NCI-H1436 treated with DMSO at 0.1 percent for 48 hours (cell line): Measurements from ENCODE around the gene ETNK2.
"Not testable (repeated sequence)": the region's sequence is repeated elsewhere in the genome, so short reads cannot be mapped to it uniquely, and the experiment has no call there.

Source experiments
- DNase-seq: peaks from one replicate; lab custom pipeline; 2025; lab: John Stamatoyannopoulos, UW

ETNK2 gene

DNA sequence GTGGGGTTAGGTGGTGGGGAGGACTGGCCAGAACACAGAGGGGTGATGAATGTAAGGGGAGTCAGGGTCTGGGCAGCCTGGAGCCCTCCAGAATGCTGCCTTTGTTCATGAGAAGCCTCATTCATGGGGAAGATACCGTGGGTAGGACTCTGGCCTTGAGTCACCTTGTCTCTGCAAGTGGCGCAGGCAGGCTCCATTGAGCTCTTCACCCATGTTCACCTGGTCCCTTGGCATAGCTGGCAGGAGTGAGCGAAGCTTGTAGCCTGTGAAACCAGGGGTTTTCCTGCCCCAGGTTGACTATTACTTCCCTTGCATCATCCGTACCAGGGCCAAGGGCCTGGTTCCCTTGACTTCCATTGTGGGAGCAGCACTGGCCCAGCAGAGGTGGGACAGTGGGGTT is 53.2 kb downstream of the ETNK2 start:
- DNase-seq, result no peak

DNA sequence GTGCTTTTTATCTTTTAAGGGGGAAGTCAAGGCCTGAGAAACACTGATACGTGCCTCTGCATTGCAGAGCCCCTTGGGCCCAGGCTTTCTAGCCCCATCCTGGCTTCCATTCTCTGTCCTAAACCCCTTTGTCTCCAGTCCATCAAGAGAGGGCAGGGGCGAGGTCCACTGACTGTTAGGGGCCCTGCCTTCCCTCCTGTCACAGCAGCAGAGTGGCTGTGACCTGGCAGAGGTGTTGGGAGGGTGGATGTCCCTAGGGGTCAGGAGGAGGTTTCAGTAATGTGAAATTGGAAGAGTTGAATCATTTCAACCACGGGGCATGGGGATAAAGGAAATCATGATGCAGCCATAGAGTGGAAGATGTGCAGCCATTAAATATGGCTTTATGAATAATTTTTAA is 54.9 kb downstream of the ETNK2 start:
- DNase-seq, result no peak

DNA sequence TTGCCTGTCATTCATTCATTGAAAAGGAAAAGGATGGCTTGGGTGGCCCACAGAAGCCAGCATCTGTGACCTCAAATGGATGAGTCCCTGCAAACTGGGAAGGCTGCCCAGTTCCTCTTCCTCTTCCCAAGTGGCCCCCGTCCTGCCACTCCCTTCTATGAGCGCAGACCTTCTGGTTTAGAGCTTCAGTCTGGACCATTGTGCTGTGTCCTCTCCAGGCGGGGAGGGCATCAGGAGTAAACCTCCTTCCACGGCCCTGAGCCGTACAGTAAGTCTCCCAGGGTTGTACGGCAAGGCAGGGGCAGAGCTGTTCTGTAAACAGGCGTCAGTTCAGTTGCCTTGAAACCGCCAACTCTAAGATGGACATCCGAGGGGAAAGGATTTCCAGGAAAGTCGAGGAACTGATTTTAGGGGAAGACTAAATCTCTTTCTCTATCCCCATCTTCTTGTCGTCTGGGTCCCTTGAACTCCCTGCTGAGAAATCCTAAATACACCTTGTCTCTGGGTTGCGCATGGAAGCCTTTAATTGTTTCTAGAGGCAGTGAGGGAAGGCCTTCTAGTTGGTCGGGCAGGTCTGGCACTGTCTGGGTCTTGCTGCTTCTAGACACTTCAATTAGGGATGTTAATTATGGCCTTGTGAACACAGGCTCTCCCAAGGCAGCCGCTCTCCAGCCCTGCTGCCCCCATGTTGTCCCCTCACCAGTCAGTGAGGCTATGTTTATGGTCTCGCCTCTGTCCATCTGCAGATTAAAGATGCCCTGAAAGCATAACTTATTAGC is 56.8 kb downstream of the ETNK2 start:
- no peak for DNase-seq

DNA sequence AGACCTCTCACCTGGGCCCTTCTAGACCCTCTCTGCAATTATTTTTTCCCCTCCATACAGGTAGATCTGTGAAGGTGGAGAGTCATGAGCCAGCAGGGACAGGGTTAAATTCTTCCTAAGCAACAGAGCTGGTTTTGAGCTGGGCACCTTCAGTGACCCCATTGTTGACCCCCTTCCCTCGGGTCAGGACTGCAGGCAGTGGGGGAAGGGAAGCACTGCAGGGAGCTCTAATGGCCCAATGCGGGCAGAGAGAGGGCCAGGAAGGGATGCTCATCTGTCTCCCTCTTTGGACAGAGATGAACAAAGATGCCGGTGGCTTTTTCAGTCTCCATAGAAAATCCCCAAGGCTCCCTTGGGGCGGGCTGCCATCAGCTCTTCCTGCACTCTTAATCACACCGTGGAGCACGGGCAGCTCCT is 57.5 kb downstream of the ETNK2 start:
- DNase-seq, result no peak

DNA sequence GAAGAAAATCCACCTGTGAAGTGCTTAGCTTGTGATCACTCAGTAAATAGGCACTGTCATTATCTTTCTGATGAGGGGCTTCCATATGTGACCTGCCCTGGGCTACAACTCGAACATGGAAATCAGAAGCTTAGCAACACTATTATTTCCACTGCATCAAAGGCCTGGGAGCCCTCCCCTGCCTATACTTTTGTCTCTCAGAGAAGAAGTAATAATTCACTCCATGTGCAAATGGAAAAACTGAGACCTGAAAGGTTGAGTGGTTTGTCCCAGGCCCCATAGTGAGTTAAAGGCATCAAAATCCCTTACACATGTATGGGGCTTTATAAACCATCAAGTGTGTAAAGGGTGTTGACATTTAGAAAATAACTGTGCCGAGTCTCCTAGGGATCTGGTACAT is 58.1 kb downstream of the ETNK2 start:
- DNase-seq, result no peak

DNA sequence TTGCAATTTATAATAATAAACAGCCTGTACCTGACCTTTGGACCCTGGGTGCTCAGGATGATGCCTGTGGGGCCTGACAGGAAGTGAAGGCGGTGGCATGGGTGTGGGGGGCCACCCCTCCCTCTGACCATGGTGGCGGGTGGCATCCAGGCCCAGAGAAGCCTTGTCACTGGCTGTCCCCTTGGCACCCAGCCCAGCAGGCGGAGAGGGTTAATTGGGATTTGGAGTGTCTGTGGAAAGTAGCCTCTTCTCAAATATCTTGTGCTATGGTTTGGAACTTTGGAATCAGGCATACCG is 58.5 kb downstream of the ETNK2 start:
- DNase-seq, result no peak

DNA sequence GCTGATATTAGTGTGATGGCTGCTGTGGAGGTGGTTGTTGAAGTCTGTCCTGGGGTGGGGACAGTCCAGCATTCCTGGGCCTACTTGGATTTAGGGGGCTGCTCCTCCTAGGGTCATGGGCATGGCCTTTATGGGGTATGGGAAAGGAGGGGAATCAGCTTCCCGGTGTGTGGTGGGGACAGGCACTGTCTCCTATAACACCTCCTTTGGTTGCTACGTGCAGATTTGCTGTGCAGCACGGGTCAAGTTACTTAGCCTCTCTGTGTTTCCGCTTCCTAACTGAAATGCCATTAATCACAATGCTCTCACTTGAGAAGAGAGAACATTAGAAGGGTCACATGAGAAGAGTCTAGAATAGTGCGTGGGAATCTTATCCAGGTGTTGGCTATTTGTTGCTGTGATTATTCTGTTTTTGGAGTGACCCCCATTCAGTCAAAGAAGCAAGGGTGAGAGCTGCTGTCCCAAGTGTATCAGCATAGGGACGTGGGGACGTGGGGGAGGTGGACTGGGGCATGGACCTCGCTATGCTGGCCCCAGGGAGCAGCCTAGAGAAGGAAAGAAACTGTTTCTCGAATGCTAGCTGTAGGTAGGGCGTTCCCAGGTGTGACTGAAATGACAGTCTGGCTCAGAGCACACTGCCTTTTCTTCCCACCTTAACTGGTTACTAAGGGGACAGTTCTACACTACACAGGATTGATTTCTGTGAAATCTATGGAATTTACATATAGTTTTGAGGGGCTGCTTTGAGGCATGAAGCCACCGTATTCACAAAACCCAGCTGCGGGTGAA is 59.0 kb downstream of the ETNK2 start:
- DNase-seq, result no peak

DNA sequence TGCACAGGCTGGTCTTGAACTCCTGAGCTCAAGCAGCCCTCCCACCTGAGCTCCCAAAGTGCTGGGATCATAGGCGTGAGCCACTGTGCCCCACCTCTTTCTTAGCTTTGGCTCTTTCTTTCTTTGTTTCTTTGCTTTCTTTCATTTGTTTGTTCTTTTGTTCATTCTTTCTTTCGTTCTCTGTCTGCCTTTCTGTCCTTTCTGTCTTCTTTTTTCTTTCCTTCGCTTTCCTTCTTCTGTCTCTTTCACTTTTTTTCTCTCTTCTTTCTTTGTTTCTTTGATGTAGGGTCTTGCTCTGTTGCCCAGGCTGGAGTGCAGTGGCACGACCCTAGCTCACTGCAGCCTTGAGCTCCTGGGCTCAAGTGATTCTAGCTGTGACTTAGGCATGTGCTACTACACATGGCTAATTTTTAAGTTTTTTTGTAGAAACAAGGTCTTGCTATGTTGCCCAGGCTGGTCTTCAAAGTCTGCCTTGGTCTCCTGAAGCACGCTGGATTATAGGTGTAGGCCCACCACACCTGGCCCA is 60.0 kb downstream of the ETNK2 start:
- DNase-seq, result no peak

DNA sequence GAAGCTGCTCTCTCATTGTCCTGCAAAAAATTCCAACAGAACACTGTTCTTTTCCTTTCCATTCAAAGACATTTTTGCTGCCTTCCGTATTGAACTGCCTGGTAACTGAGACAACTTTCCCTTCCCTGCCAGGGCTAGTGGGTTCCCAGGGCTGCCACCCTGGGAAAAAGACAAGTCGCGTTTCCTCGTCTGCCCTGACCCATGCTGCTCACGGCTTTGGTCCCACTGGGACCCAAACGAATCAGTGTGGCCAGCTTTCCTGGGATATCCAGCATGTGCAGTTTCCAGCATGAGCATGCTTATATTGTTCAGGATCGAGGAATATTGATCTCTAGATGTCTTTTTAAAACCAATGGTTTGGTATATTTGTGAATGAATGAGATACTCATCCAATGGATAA is 60.8 kb downstream of the ETNK2 start:
- DNase-seq, result no peak

DNA sequence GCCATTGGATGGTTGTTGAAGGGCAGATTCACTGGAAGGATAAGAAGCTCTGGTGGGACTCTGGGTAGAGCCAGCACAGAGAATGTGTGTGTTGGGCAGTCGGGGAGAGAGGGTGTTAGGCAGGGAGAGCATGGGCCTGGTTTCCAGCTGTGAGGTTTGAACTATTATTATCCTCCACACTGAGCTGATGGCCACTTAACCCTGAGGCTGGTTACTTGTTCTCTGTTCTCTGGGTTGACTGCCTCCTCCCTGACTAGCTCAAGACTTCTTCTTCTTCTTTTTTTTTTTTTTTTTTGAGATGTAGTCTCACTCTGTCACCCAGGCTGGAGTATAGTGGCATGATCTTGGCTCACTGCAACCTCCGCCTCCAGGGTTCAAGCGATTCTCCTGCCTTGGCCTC is 61.7 kb downstream of the ETNK2 start:
- DNase-seq, result not testable (repeated sequence)

DNA sequence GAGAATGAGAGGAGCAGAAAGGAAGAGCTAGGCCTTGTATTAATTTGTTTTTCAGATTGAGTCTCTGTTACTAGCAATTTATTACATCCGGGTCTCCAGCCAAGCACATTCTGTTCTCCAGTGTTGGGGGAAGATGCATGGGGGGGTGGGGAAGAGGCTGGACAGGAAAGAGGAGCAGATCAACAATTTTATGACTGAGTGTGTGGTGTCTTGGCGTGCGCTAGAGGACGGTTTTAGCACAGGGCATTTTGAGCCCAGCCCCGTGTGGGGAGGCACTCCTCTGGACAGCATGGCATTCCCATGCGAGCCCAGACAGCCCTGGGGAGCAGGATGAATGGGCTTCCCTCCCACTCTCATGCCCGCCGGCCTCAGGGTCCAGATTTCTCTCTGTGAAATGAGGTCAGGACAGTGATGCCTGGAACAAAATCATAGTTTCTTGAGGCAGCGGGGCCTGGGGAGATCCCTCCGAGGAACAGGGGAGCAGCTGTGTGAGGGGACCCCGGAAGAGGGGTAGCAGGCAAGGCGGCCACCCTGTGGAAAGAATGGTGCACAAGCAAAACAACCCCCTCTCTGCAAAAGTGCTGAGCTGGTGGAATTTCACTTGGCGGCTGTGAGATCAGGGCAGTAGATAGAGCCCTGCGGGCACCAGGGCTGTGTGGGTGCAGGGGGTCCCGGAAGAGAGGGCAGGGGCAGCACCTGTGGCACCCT is 62.6 kb downstream of the ETNK2 start:
- DNase-seq, result no peak

DNA sequence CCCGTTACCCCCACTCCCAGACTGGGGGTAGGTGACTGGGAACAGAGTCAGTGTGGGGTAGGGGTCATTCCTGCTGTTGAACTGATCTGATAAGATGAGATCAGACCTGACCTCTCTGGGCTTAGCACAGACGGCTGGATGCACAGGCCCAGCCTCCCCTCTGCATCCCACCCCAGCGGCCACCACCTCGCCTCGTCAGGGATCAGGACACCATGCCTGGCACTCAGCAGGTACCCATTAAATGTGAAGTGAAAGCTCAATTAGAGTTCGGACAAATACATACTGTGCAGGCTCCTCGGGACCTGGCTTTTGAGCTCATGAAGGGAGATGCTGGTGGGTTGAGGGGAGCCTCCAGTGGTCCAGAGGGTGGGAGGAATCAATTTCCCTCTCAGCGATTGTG is 63.2 kb downstream of the ETNK2 start:
- no peak for DNase-seq

DNA sequence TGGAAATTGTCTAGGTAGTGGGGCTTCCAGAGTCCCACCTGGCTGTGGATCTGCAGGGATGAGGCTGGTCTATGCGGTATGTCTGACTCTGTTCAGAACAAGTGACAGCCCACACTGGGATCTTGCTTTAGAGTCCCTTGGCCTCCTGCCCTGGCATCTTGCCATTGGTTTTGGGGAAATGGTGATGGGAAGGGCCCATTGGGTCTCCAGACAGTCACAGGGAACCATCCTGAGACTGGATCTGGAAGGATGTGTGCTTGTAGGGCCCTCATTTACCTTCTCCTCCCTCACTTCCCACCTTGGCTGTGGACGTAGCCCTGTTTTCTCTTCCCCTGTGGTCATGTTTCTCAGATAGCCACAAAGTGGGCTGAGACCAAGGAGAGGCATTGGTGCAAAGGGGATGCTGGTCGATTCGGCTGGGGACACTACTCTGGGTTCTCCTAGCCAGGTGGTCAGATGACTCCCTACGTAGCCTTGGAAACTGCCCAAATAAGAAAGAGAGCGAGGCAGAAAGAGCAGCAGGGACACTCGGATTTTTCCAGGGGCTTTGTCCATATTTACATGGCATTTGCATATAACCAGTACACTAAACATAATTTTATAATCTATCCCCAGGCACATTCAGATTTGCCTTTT is 63.8 kb downstream of the ETNK2 start:
- DNase-seq, result no peak

DNA sequence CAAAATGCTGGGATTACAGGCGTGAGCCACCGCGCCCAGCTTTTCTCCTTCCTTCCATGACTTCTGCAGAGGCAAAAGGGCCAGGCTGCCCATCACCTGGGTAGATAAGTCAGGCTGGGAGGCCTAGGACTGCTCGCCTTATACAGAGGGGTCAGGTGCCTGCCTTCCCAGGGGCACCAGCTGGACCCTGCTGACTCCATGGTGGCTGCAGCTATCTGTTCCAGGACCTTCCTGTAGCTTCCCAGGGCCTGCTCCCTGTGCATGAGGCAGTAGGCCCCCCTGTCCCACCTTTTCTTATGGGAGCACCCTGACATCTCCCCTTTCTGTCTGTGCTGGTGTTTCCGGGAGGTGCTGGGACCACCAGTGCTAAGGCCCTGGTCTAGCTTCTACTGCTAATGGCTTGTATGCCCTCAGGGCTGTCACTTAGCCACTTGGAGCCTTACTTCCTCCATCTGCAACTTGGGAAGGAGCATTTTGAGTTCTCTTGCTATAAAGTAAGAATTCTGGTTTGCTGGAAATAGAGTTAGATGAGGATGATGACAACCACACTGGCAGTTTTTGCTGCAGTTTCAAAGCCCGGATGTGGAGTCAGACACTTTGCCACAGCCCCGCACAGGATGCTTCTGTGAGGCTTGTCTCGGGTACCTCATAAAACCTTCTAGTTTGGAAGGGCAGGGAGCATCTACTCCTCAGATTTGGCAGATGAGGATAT is 64.5 kb downstream of the ETNK2 start:
- no peak for DNase-seq

DNA sequence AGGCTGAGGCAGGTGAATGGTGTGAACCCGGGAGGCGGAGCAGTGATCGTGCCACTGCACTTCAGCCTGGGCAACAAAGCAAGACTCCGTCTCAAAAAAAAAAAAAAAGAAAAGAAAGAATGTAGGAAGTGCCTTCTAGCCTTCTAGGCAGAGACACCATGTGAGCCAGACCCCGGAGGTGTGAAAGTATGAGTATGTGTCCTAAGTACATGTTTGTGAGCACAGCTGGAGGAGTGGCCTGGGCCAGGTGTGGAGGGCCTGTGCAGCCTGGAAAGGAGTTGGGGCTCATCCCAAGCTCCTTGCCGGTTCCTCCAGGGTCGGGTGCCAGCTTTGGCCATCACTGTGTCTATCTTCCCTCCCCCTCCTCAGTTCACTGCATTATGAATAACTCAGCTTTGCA is 66.0 kb downstream of the ETNK2 start:
- DNase-seq, result no peak

DNA sequence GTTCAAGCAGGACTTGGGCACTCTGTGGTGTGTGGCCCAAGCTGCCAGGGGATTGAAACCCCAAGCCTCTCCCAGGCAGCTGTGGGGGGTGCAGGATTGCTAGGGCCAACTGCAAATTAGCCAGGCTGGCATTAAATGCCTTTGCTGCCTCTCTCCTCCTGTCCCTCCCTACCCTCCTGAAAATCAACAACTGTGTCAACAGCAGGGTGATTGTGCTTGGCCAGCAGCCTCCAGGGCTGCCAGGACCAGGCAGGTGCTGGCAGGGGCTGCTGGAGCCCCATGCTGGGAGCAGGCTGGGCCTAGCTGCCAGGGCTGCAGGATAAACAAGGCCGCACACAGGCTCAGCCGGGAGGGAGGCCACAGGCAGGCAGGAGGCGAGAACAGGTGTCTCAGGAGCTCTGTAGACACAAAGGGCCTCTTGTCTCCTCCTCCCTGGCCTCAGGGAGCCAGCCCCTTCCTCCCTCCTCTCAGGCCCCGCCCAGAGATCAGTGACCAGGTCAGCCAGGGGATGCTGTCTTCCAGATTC is 67.5 kb downstream of the ETNK2 start:
- no peak for DNase-seq

DNA sequence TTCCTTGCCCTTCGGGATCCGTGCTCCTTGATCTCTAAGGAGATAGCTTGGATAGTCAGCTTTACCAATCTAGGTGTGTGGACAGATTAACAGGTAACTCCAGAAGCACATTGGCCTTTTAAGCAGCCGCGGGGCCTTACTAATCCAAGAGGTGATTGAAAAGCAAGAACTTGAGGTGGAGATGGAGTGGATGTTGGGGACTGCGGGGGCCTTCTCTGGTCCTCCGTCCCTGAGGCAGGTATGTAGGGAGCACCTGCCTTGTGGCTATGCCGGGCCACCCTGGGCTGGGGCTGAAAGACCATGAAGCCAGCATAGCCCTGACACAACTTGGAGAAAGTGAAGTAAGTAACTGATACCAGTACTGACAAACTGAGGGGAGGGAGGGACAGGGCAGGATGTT is 68.4 kb downstream of the ETNK2 start:
- no peak for DNase-seq

DNA sequence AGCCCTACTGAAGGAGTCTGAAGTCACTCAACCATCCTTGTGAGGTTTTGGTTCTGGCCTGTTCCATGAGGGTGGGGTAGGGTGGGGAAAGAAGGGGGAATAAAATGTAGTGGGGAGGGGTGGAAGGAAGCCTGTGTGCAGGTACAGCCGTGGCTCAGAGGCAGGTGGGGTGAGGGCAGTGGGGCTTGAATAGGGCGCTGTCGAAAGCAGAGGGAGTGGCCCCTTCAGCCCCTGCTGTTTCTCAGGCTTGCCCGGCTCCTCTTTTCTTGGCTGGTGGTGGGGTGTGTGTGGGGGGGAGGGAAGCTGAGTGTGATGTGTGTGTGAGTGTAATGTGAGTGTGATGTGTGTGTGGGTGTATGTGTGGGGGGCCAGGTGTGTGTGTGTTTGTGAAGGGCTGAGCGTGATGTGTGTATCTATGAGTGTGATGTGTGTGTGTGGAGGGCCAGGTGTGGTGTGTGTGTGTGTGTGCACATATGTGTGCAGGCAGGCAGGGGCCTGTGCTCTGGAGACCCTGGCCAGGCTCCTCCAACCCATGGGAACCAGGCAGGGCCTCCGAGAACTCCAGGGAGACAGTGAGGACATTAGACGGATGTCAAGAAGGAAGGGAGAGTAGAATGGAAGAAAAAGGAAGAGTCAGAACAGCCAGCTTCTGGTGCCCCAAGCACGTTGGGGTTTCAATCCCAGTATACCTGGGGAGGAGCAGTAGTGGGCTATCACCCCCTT is 69.9 kb downstream of the ETNK2 start:
- DNase-seq, result no peak

DNA sequence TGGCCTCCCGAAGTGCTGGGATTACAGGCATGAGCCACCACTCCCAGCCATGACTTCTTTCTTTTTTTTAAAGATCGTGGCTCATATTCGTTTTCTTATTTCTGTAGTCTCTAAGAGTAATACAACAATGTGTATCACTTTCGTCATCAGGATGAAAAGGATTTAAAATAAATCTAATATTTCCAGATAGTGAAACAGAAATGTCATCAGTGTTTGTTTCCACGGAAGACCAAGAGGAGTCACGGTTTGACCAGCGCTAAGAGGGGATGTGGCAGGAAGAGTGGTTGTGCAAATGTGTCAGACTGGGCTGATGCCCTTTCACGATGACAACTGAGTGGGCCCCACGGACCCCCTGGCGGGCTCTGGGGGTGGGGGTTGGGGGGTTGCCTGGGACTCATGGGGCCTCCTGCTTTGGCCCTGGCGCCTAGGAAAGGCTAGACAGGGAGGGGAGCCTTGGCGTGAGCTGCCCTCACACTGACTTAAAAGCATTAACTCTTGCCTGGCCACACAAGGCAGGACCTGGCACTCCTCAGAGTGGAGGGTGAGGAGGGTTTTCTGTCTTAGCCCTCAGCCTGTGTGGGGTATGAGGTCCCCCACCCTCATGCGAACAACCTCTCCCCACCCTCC is 70.6 kb downstream of the ETNK2 start:
- no peak for DNase-seq
